Panc1 (cell line): ENCODE measurements around the gene DNAJC4. TPM values are rescaled to one million over a fixed set of nuclear protein-coding genes. Genes with fewer than 3 reads are reported as not detected.

Source experiments
- ATAC-seq: fragments of 200-7000 bp; cut with Tn5 transposase; 2 replicates; pipeline ENCODE4 v1.9.1; 2020; ENCODE audit warnings: mild to moderate bottlenecking, moderate library complexity
- BruUV-seq: library from RNA; stranded (reverse); fragments of 400-500 nt; replicated peaks from 2 replicates; lab custom pipeline; 2021; lab: Mats Ljungman, UMichigan
- CTCF ChIA-PET: fragments of 300-600 bp; sonication (Branson Sonifier 250); formaldehyde crosslinking; loops from one replicate; lab custom pipeline; 2022; ENCODE audit warnings: antibody characterized with exemption; lab: Charles Lee
- POLR2A ChIA-PET: fragments of 300-600 bp; sonication (Branson Sonifier 250); formaldehyde crosslinking; loops from one replicate; lab custom pipeline; 2022; ENCODE audit warnings: antibody characterized with exemption; lab: Charles Lee
- DNase-seq: peaks from one replicate; pipeline ENCODE4 v3.0.0-alpha.2; 2010; ENCODE audit warnings: low read depth, low spot score
- H3K27ac ChIP-seq: 2 replicates; pipeline ENCODE4 v1.5.1; 2011; ENCODE audit warnings: mild to moderate bottlenecking, low read length, inconsistent platforms
- H3K27me3 ChIP-seq: fragments of 200-500 bp; sonication (Bioruptor generic); 2 replicates; pipeline ENCODE4 v1.6.0; 2014; ENCODE audit warnings: low read length, inconsistent platforms; ENCODE audit not compliant: control insufficient read depth, insufficient read depth
- H3K36me3 ChIP-seq: fragments of 200-500 bp; sonication (Bioruptor generic); 2 replicates; pipeline ENCODE4 v1.5.1; 2014; ENCODE audit warnings: inconsistent platforms, mild to moderate bottlenecking, low read length, moderate library complexity; ENCODE audit not compliant: control insufficient read depth, insufficient read depth
- H3K4me1 ChIP-seq: 2 replicates; pipeline ENCODE4 v1.5.1; 2011; ENCODE audit warnings: inconsistent platforms, mild to moderate bottlenecking, low read length, moderate library complexity; ENCODE audit not compliant: control insufficient read depth, insufficient read depth
- H3K4me3 ChIP-seq, 2 experiments: 2 replicates each; pipeline ENCODE4 v1.5.1; 2011 to 2012; ENCODE audit warnings: low read depth in 2 of 2, low read length in 2 of 2, mild to moderate bottlenecking in 2 of 2, inconsistent platforms in 1 of 2, moderate library complexity in 1 of 2
- H3K9me3 ChIP-seq: fragments of 200-500 bp; sonication (Bioruptor generic); 2 replicates; pipeline ENCODE4 v1.5.1; 2014; ENCODE audit warnings: low read depth, mild to moderate bottlenecking, inconsistent platforms, low read length, moderate library complexity; ENCODE audit not compliant: control insufficient read depth, insufficient read depth
- CTCF ChIP-seq: fragments of 450-650 bp; IDR thresholded peaks from 2 replicates; pipeline ENCODE4 v1.5.1; 2017; ENCODE audit warnings: mild to moderate bottlenecking
- POLR2AphosphoS5 ChIP-seq: IDR thresholded peaks from 2 replicates; pipeline ENCODE4 v1.6.1; 2012; ENCODE audit warnings: mild to moderate bottlenecking, low read depth, low read length, moderate library complexity
- REST ChIP-seq, 2 experiments: IDR thresholded peaks; 2 replicates each; pipeline ENCODE4 v1.6.1; 2011 to 2012; ENCODE audit warnings: low read depth in 2 of 2, control low read depth in 1 of 2, low read length in 1 of 2, mild to moderate bottlenecking in 1 of 2, moderate library complexity in 1 of 2; ENCODE audit not compliant: insufficient read depth in 1 of 2
- SIN3A ChIP-seq: IDR thresholded peaks from 2 replicates; pipeline ENCODE4 v1.6.1; 2012; ENCODE audit warnings: low read depth, mild to moderate bottlenecking, low read length, moderate library complexity, borderline replicate concordance; ENCODE audit not compliant: insufficient read depth
- TCF7L2 ChIP-seq: IDR thresholded peaks from 2 replicates; pipeline ENCODE4 v1.6.1; 2011; ENCODE audit warnings: mild to moderate bottlenecking, low read depth, low read length, inconsistent platforms
- in situ Hi-C: cut with HindIII; loops from 2 replicates; pipeline ENCODE4 v1.10.0; 2016; ENCODE audit warnings: low sequenced_read_pairs, low pct_unique_long_range_greater_than_20kb
- intact Hi-C: fragments of 100-400 bp; cut with micrococcal nuclease; formaldehyde crosslinking; loops from one replicate; pipeline ENCODE4 v1.10.0; 2022; ENCODE audit not compliant: unreplicated experiment
- total RNA-seq: library from RNA; stranded (reverse); gene quantifications from one replicate; pipeline ENCODE4 v1.2.1, GENCODE V29; 2021; ENCODE audit not compliant: unreplicated experiment

DNAJC4 gene
- total RNA-seq, 1 experiment from 2014 or later, result 41.0 TPM

GRCh38 chr11:64258946-64259532 lies 28.7 kb downstream of the DNAJC4 start:
- in situ Hi-C loops, result no loop called here
- no peaks in the 10 kb centered on the region for H3K27me3 ChIP-seq
- intact Hi-C loops, result no loop called here
- TF ChIP-seq REST (IDR thresholded peaks at IDR 0.05; ENCODE audit: insufficient read depth in 1 of 2, low read depth in 2 of 2, low read length in 1 of 2), result no peak
- TF ChIP-seq CTCF, result no peak
- no peak for TF ChIP-seq POLR2AphosphoS5
- no peak for TF ChIP-seq TCF7L2
- TF ChIP-seq SIN3A, result no peak
- ChIA-PET POLR2A (interaction anchor here (0.5 kb wide), 1 partner anchor 149 kb away, joined by 3 read pairs; no protein-coding TSS in a partner anchor), CTCF (no interaction called here)
- ATAC-seq, result no peak
- H3K36me3 ChIP-seq, result no peaks in the 10 kb centered on the region; the same call in 1 of the 2 replicates
- DNase-seq, result no peak
- H3K9me3 ChIP-seq, result no peaks in the 10 kb centered on the region
- BruUV-seq, result no TSS peak
- H3K4me1 ChIP-seq, result peaks cover 3% of the 10 kb centered on the region; the same call in 1 of the 2 replicates
- H3K4me3 ChIP-seq, result no peak overlapping the region
- no peak overlapping the region for H3K27ac ChIP-seq

- Histone ChIP-seq H3K27ac (no peak overlapping the region), H3K9me3 (no peaks in the 10 kb centered on the region), H3K4me1 (peaks cover 3% of the 10 kb centered on the region; the same call in 1 of the 2 replicates), H3K27me3 (no peaks in the 10 kb centered on the region), H3K4me3 (no peak overlapping the region), H3K36me3 (no peaks in the 10 kb centered on the region; the same call in 1 of the 2 replicates)
- ChIA-PET CTCF (no interaction called here), POLR2A (no interaction called here)
- DNase-seq (no peak), ATAC-seq (no peak)
- in situ Hi-C loops, result no loop called here
- no TSS peak for BruUV-seq
- TF ChIP-seq REST (IDR thresholded peaks at IDR 0.05; ENCODE audit: insufficient read depth in 1 of 2, low read depth in 2 of 2, low read length in 1 of 2), result no peak
- TF ChIP-seq POLR2AphosphoS5, result no peak
- TF ChIP-seq SIN3A, result no peak
- no peak for TF ChIP-seq TCF7L2
- TF ChIP-seq CTCF, result no peak
- intact Hi-C loops, result no loop called here
Observed at GRCh38 chr11:64259533-64260067, 29.3 kb downstream of the DNAJC4 start.
